Upper lobe of left lung (tissue), 6 donors: ENCODE measurements around the gene PCOLCE2. TPM values are rescaled to one million over a fixed set of nuclear protein-coding genes. Genes with fewer than 3 reads are reported as not detected.

Source experiments
- ATAC-seq, 2 donors: fragments of 200-7000 bp; cut with Tn5 transposase; one replicate each; pipeline ENCODE4 v1.9.1; 2022; ENCODE audit warnings: mild to moderate bottlenecking in 2 of 2, moderate library complexity in 2 of 2; ENCODE audit not compliant: low FRiP score in 2 of 2
- DNase-seq, 2 donors: peaks; one replicate each; pipeline ENCODE4 v3.0.0-alpha.2; 2019 to 2020
- H3K27ac ChIP-seq, 4 donors: fragments of 200-600 bp; sonication (generic); one replicate each; pipeline ENCODE4 v1.5.1; 2016 to 2019
- H3K27me3 ChIP-seq, 4 donors: fragments of 200-600 bp; sonication (generic); one replicate each; pipeline ENCODE4 v1.5.1; 2017 to 2019
- H3K36me3 ChIP-seq, 4 donors: fragments of 200-600 bp; sonication (generic); one replicate each; pipeline ENCODE4 v1.5.1; 2016 to 2019
- H3K4me1 ChIP-seq, 4 donors: fragments of 200-600 bp; sonication (generic); one replicate each; pipeline ENCODE4 v1.5.1; 2018 to 2019
- H3K4me3 ChIP-seq, 4 donors: fragments of 200-600 bp; sonication (generic); one replicate each; pipeline ENCODE4 v1.5.1; 2017 to 2019; ENCODE audit warnings: mild to moderate bottlenecking in 2 of 4, moderate library complexity in 1 of 4
- H3K9me3 ChIP-seq, 4 donors: fragments of 200-600 bp; sonication (generic); one replicate each; pipeline ENCODE4 v1.5.1; 2018 to 2019
- CTCF ChIP-seq, 6 experiments: fragments of 450-650 bp in 4 of 6; fragments of 200-600 bp in 2 of 6; sonication (generic) in 2 of 6; IDR thresholded peaks; one replicate each; pipeline ENCODE4 v1.5.1; 2016 to 2019; ENCODE audit warnings: antibody characterized with exemption in 6 of 6
- EP300 ChIP-seq, 4 donors: sonication (generic); formaldehyde crosslinking; IDR thresholded peaks; one replicate each; pipeline ENCODE4 v1.5.1; 2017; ENCODE audit warnings: antibody characterized with exemption in 4 of 4, control low read depth in 2 of 4
- POLR2A ChIP-seq, 4 donors: fragments of 450-650 bp; IDR thresholded peaks; one replicate each; pipeline ENCODE4 v1.5.1; 2016 to 2017; ENCODE audit warnings: antibody characterized with exemption in 4 of 4, mild to moderate bottlenecking in 2 of 4
- POLR2AphosphoS5 ChIP-seq, 2 donors: sonication (generic); formaldehyde crosslinking; IDR thresholded peaks; one replicate each; pipeline ENCODE4 v1.5.1; 2017; ENCODE audit warnings: antibody characterized with exemption in 2 of 2
- WGBS, 2 donors: methylation state at CpG; one replicate each; pipeline ENCODE4 v1.1.5; 2017 to 2018; 5-methylcytosine and 5-hydroxymethylcytosine counted together
- total RNA-seq, 6 donors: library from RNA; depleted of rRNA in 4 of 6; stranded (reverse); fragments of >200 nt in 4 of 6; gene quantifications; one replicate each; pipeline versions ENCODE4 v1.1.0 to v1.2.1, GENCODE V29; 2016 to 2021
- donor health status: DM: no; HTN: no; CAD: no; lungs with moderate emphysema.
- donor health status: DM: no; HTN: yes; CAD: no; lungs with severe emphysema.

PCOLCE2 gene
- total RNA-seq, 6 donors from 2014 or later: 9.4 to 46.3 (median 17.9) TPM

- H3K27me3 ChIP-seq: no peaks in the 10 kb centered on the region
- DNase-seq (no peak), ATAC-seq (peak in 1 of 2 donors; percentile 46)
Measured at GRCh38 chr3:142863010-142863817, 25.7 kb downstream of the PCOLCE2 start.

GRCh38 chr3:142861926-142862325 is 27.0 kb downstream of the PCOLCE2 start:
- H3K4me1 ChIP-seq: no peaks in the 10 kb centered on the region
- no peaks in the 10 kb centered on the region for H3K9me3 ChIP-seq
- no peak for DNase-seq
- H3K36me3 ChIP-seq: no peaks in the 10 kb centered on the region
- WGBS, 2 donors: 71% methylated on average over 4 of the region's 4 CpGs
- no peak overlapping the region for H3K27ac ChIP-seq
- TF ChIP-seq CTCF (IDR thresholded peaks at IDR 0.05) (no peak), POLR2AphosphoS5 (IDR thresholded peaks at IDR 0.05) (no peak)
- ATAC-seq: no peak
- H3K27me3 ChIP-seq: no peaks in the 10 kb centered on the region
- H3K4me3 ChIP-seq: no peak overlapping the region

More at GRCh38 chr3:142863010-142863817, 25.7 kb downstream of the PCOLCE2 start:
- no peak overlapping the region for H3K4me3 ChIP-seq
- no peak for TF ChIP-seq POLR2A (IDR thresholded peaks at IDR 0.05)
- no peak for TF ChIP-seq POLR2AphosphoS5 (IDR thresholded peaks at IDR 0.05)
- TF ChIP-seq EP300 (IDR thresholded peaks at IDR 0.05): no peak
- TF ChIP-seq CTCF (IDR thresholded peaks at IDR 0.05): no peak
- 41 to 43% methylated on average over 7 of the region's 7 CpGs for WGBS, 2 donors
- H3K4me1 ChIP-seq: no peaks in the 10 kb centered on the region
- no peak overlapping the region for H3K27ac ChIP-seq
- H3K36me3 ChIP-seq: no peaks in the 10 kb centered on the region
- H3K9me3 ChIP-seq: no peaks in the 10 kb centered on the region

- no peak overlapping the region for H3K27ac ChIP-seq
- H3K36me3 ChIP-seq: no peaks in the 10 kb centered on the region
- no peaks in the 10 kb centered on the region for H3K27me3 ChIP-seq
- no peaks in the 10 kb centered on the region for H3K9me3 ChIP-seq
- ATAC-seq: no peak
- H3K4me3 ChIP-seq: no peak overlapping the region
- 79 to 81% methylated on average over 3 of the region's 3 CpGs for WGBS, 2 donors
- no peak for DNase-seq
- peaks cover 0 to 2% (median 0%) of the 10 kb centered on the region in 4 donors for H3K4me1 ChIP-seq
- TF ChIP-seq POLR2A (IDR thresholded peaks at IDR 0.05) (no peak), POLR2AphosphoS5 (IDR thresholded peaks at IDR 0.05) (no peak)
Measured at GRCh38 chr3:142858043-142858442, 30.8 kb downstream of the PCOLCE2 start.

- no peak overlapping the region for H3K4me3 ChIP-seq
- no peaks in the 10 kb centered on the region for H3K36me3 ChIP-seq
- no peak for ATAC-seq
- TF ChIP-seq POLR2A (IDR thresholded peaks at IDR 0.05): no peak
- no peak for TF ChIP-seq CTCF (IDR thresholded peaks at IDR 0.05)
- TF ChIP-seq POLR2AphosphoS5 (IDR thresholded peaks at IDR 0.05): no peak
- no peak for TF ChIP-seq EP300 (IDR thresholded peaks at IDR 0.05)
- H3K9me3 ChIP-seq: no peaks in the 10 kb centered on the region
- H3K27me3 ChIP-seq: no peaks in the 10 kb centered on the region
- WGBS, 2 donors: 55 to 64% methylated on average over 4 to 6 of the region's 6 CpGs
- H3K27ac ChIP-seq: no peak overlapping the region
- H3K4me1 ChIP-seq: peaks cover 0 to 2% (median 0%) of the 10 kb centered on the region in 4 donors
- DNase-seq: no peak
Measured at GRCh38 chr3:142857056-142857455, 31.8 kb downstream of the PCOLCE2 start.

GRCh38 chr3:142853270-142854168 is 35.4 kb downstream of the PCOLCE2 start:
- 41 to 47% methylated on average over 10 of the region's 10 CpGs for WGBS, 2 donors
- H3K36me3 ChIP-seq: no peaks in the 10 kb centered on the region
- no peak overlapping the region for H3K27ac ChIP-seq
- no peak overlapping the region for H3K4me3 ChIP-seq
- DNase-seq (no peak), ATAC-seq (no peak)
- H3K27me3 ChIP-seq: no peaks in the 10 kb centered on the region
- no peaks in the 10 kb centered on the region for H3K9me3 ChIP-seq
- H3K4me1 ChIP-seq: peaks cover 0 to 17% (median 11%) of the 10 kb centered on the region in 4 donors
- TF ChIP-seq POLR2AphosphoS5 (IDR thresholded peaks at IDR 0.05) (no peak), EP300 (IDR thresholded peaks at IDR 0.05) (no peak), POLR2A (IDR thresholded peaks at IDR 0.05) (no peak), CTCF (IDR thresholded peaks at IDR 0.05) (no peak)
